SJSA1 (cell line): ENCODE measurements around the gene POM121C. TPM values are rescaled to one million over a fixed set of nuclear protein-coding genes. Genes with fewer than 3 reads are reported as not detected.
"Not testable (repeated sequence)": the region's sequence is repeated elsewhere in the genome, so short reads cannot be mapped to it uniquely, and the experiment has no call there.

ENCODE experiments used
- DNase-seq, 2 experiments: peaks; one replicate each; pipeline ENCODE4 v3.0.0-alpha.2; 2015 to 2020; ENCODE audit warnings: low spot score in 2 of 2, low read depth in 1 of 2
- H3K27ac ChIP-seq: fragments of 250-450 bp; sonication (Bioruptor Pico); 2 replicates; pipeline ENCODE4 v1.5.1; 2020; ENCODE audit warnings: mild to moderate bottlenecking, moderate library complexity
- H3K27me3 ChIP-seq: fragments of 250-450 bp; sonication (Bioruptor Pico); replicated peaks from 2 replicates; pipeline ENCODE4 v1.5.1; 2020; ENCODE audit warnings: mild to moderate bottlenecking, moderate library complexity
- H3K36me3 ChIP-seq: fragments of 250-450 bp; sonication (Bioruptor Pico); 2 replicates; pipeline ENCODE4 v1.5.1; 2020; ENCODE audit warnings: mild to moderate bottlenecking
- H3K4me1 ChIP-seq: fragments of 250-450 bp; sonication (Bioruptor Pico); replicated peaks from 2 replicates; pipeline ENCODE4 v1.6.1; 2021; ENCODE audit warnings: mild to moderate bottlenecking
- H3K4me3 ChIP-seq: fragments of 250-450 bp; sonication (Bioruptor Pico); 2 replicates; pipeline ENCODE4 v1.5.1; 2020; ENCODE audit warnings: mild to moderate bottlenecking
- H3K9me3 ChIP-seq: fragments of 250-450 bp; sonication (Bioruptor Pico); replicated peaks from 2 replicates; pipeline ENCODE4 v1.5.1; 2020; ENCODE audit warnings: mild to moderate bottlenecking
- total RNA-seq: library from RNA; depleted of rRNA; stranded (reverse); fragments of >200 nt; shearing (Covaris generic); gene quantifications from 2 replicates; pipeline ENCODE4 v1.2.3, GENCODE V29; 2014; rRNA removed

Gene POM121C
- total RNA-seq, 1 experiment from 2014 or later: 6.6 TPM

DNA sequence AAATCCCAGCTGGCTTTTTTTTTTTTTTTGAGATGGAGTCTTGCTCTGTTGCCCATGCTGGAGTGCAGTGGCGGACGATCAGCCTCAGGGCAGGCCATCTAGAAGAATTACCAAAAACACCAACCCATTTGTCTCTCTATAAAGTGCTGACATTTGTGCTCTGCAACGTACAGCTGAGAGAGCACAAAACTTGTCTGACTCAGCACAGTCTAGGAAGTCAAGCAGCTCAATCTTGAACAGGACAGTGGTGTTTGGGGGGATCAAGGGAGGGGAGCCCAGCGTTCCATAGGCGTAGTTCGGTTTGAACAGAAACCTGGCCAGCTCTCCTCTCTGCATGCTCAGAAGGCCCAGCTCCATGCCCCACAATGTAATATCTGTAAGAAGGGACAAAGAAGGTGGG lies 92.9 kb downstream of the POM121C start:
- DNase-seq, H3K4me3 ChIP-seq, H3K27ac ChIP-seq, H3K9me3 ChIP-seq, H3K27me3 ChIP-seq, H3K36me3 ChIP-seq, H3K4me1 ChIP-seq: not testable (repeated sequence)

DNA sequence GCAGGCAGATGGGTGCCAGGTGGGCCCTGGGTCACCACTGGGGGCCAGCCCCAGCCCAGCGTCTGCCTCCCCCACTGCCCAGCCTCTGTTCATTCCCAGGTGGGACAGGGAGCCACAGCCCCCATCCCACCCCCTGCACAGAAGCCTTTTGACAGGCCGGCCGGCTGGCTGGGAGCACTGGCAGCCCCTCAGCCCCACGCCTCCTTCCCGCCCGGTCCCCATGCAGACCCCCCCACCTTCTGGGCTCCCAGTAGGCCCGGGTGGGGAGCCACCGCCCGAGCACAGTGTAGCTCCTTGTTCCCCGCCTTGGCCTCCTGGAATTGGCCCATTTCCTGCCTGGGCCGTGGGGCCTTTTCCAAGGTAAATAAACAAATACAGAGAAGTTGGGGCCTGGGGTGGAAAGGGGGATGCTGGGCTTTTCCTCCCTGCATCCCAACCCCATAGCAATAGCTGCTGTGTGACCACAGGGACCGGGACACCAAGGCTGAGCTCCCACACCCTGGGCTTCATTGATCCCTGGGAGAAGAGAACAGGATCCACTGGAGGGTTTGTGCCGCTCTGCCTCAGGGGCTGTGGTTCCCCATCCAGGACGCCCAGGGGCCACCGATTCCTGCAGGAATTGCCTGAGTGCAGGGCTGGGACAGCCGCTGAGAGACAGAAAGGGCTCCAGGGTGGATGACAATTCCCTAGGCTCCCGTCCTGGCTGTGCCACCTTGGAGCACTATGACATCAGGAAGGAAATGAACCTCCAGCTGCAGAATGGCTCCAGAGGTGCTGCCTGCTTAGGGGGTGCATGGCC lies 111.4 kb downstream of the POM121C start:
- DNase-seq, H3K36me3 ChIP-seq, H3K4me3 ChIP-seq, H3K9me3 ChIP-seq, H3K27me3 ChIP-seq, H3K4me1 ChIP-seq, H3K27ac ChIP-seq: not testable (repeated sequence)

DNA sequence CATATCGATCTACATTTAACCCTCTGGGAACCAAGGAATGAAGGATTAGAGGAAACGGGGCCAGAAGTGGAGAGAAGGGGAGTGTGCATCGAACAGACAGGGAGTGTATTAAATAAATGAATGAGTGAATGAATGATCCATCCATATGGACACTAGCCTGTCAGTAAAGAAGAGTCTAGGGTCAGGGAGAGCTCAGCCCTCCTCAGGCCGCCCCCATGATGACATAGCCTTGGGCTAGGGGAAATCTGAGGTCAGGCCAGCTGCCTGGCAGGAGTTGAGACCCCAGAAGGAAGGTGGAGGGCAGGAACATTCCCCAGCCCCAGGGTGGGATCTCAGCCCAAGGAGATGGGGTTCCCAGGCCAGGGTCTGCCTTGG lies 112.0 kb downstream of the POM121C start:
- not testable (repeated sequence) for H3K27ac ChIP-seq, H3K9me3 ChIP-seq, H3K36me3 ChIP-seq, H3K4me1 ChIP-seq, H3K27me3 ChIP-seq, DNase-seq, H3K4me3 ChIP-seq

DNA sequence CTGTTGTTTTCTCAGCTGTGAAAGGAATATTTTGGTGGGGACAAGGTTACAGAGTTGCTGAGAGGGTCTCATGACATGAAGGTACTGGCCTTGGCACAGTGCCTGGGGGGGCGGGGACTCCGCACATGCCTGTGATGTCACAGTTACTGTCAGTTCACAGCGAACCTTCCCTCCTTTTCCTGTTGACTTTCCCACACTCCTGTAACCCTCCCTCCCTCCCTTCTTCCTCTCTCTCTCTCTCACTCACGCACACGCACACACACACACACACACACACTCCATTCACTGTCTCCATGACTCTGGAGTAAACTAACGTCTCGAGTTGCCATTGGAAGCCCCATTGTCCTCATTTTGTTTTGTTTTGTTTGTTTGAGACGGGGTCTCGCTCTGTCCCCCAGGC lies 118.8 kb downstream of the POM121C start:
- H3K27me3 ChIP-seq, H3K4me1 ChIP-seq, H3K4me3 ChIP-seq, H3K9me3 ChIP-seq, H3K27ac ChIP-seq, H3K36me3 ChIP-seq, DNase-seq: not testable (repeated sequence)

Other genes with a start within 250 kb of the POM121C start
- 0.39 and 0.75 TPM in 2 replicates for gene TRIM73, start 90.7 kb downstream of the POM121C start, total RNA-seq
- gene SPDYE5, start 6.0 kb upstream of the POM121C start, total RNA-seq: not detected in 2 replicates